Measurements from ENCODE around the gene MC2R.

GRCh38 chr18:13874558-13874957 lies 40.8 kb downstream of the MC2R start:
- no peak for TF ChIP-seq EZH2 (IDR thresholded peaks at IDR 0.05; ENCODE audit: borderline replicate concordance)
- no peak for TF ChIP-seq CTCF (IDR thresholded peaks at IDR 0.05; ENCODE audit: poor library complexity)
